ENCODE results near the gene F3. TPM values are rescaled to one million over a fixed set of nuclear protein-coding genes. Genes with fewer than 3 reads are reported as not detected.
A peak's percentile ranks its signal among the peaks of the same experiment; 100 is the strongest.

Gene F3
- total RNA-seq (10 to 100 TPM in 1 of 7 donors, 1 to 10 TPM in 6; 4.0 to 12.4 (median 4.8) TPM), polyA plus RNA-seq (1 to 10 TPM; 1.1 to 5.7 (median 3.3) TPM)
- long read RNA-seq, donor 1, partial matches to known transcripts: 0 of 2 reads
- long read RNA-seq, donor 1, other reads (novel, unspliced or antisense): 0 of 2 reads
- long read RNA-seq, donor 2, partial matches to known transcripts: 0 of 1 reads
- long read RNA-seq, donor 2, other reads (novel, unspliced or antisense): 0 of 1 reads

- intact Hi-C loops (cut with DNase I; ENCODE audit: low total_unique reads): no loop called here
- Histone ChIP-seq H3K27me3 (replicated peaks in 1 of 7) (peaks cover 0 to 46% (median 11%) of the 10 kb centered on the region in 7 donors), H3K9me3 (no peaks in the 10 kb centered on the region), H3K4me3 (peak within 1 kb of the TSS; percentile 45 to 83 (median 64)), H3K36me3 (no peaks in the 10 kb centered on the region), H3K4me1 (peaks cover 4 to 40% (median 33%) of the 10 kb centered on the region in 6 donors), H3K27ac (peak within 1 kb of the TSS; percentile 55 to 89 (median 82))
- peak in 1 of 3 donors; percentile 49 for TF ChIP-seq POLR2A (IDR thresholded peaks at IDR 0.05)
- TF ChIP-seq POLR2AphosphoS5 (IDR thresholded peaks at IDR 0.05): peak; percentile 87 to 95 (median 90)
- TF ChIP-seq CTCF (IDR thresholded peaks at IDR 0.05 in 8 of 11, conservative IDR thresholded peaks at IDR 0.05 in 3 of 11): no peak
- 1 to 3% (median 2%) methylated on average over 31 to 94 of the region's 94 CpGs for WGBS, 5 donors
- DNase-seq: peak; percentile 91
Observed at GRCh38 chr1:94541246-94542087, at the start of gene F3. Gene F3, minus strand, starts transcription at chr1:94541759. Its CDS starts 123 bp downstream, at chr1:94541636.

GRCh38 chr1:94590203-94591137 is 48.9 kb upstream of the F3 start:
- 55 to 83% (median 73%) methylated on average over 7 of the region's 7 CpGs for WGBS, 5 donors
- H3K9me3 ChIP-seq: no peaks in the 10 kb centered on the region
- intact Hi-C loops (cut with DNase I; ENCODE audit: low total_unique reads): no loop called here
- H3K4me1 ChIP-seq: peaks cover 0 to 12% (median 0%) of the 10 kb centered on the region in 6 donors
- H3K27ac ChIP-seq: peak overlapping the region in 5 of 8 donors; percentile 5 to 52 (median 27)
- no peak overlapping the region for H3K4me3 ChIP-seq
- TF ChIP-seq POLR2AphosphoS5 (IDR thresholded peaks at IDR 0.05): no peak
- no peak for TF ChIP-seq CTCF (IDR thresholded peaks at IDR 0.05 in 8 of 11, conservative IDR thresholded peaks at IDR 0.05 in 3 of 11)
- no peak for TF ChIP-seq POLR2A (IDR thresholded peaks at IDR 0.05)
- DNase-seq: no peak
- no peaks in the 10 kb centered on the region for H3K36me3 ChIP-seq
- no peaks in the 10 kb centered on the region for H3K27me3 ChIP-seq (replicated peaks in 1 of 7)

- intact Hi-C loops (cut with DNase I; ENCODE audit: low total_unique reads): no loop called here
- no peak overlapping the region for H3K4me3 ChIP-seq
- DNase-seq: no peak
- no peaks in the 10 kb centered on the region for H3K9me3 ChIP-seq
- WGBS, 5 donors: 74 to 92% (median 90%) methylated on average over 4 of the region's 4 CpGs
- H3K27me3 ChIP-seq (replicated peaks in 1 of 7): no peaks in the 10 kb centered on the region
- no peaks in the 10 kb centered on the region for H3K36me3 ChIP-seq
- no peak for TF ChIP-seq POLR2A (IDR thresholded peaks at IDR 0.05)
- TF ChIP-seq CTCF (IDR thresholded peaks at IDR 0.05 in 8 of 11, conservative IDR thresholded peaks at IDR 0.05 in 3 of 11): no peak
- no peak for TF ChIP-seq POLR2AphosphoS5 (IDR thresholded peaks at IDR 0.05)
- H3K4me1 ChIP-seq: peaks cover 0 to 12% (median 0%) of the 10 kb centered on the region in 6 donors
- peak overlapping the region in 1 of 8 donors; percentile 11 for H3K27ac ChIP-seq
Observed at GRCh38 chr1:94589728-94590127, 48.2 kb upstream of the F3 start.
